ENCODE results near the gene CCDC186.

The CCDC186 gene

GRCh38 chr10:114103284-114103683 is 70.7 kb downstream of the CCDC186 start:
- no peak for DNase-seq

- no peak for DNase-seq
Measured at GRCh38 chr10:114102256-114102655, 71.7 kb downstream of the CCDC186 start.

DNA sequence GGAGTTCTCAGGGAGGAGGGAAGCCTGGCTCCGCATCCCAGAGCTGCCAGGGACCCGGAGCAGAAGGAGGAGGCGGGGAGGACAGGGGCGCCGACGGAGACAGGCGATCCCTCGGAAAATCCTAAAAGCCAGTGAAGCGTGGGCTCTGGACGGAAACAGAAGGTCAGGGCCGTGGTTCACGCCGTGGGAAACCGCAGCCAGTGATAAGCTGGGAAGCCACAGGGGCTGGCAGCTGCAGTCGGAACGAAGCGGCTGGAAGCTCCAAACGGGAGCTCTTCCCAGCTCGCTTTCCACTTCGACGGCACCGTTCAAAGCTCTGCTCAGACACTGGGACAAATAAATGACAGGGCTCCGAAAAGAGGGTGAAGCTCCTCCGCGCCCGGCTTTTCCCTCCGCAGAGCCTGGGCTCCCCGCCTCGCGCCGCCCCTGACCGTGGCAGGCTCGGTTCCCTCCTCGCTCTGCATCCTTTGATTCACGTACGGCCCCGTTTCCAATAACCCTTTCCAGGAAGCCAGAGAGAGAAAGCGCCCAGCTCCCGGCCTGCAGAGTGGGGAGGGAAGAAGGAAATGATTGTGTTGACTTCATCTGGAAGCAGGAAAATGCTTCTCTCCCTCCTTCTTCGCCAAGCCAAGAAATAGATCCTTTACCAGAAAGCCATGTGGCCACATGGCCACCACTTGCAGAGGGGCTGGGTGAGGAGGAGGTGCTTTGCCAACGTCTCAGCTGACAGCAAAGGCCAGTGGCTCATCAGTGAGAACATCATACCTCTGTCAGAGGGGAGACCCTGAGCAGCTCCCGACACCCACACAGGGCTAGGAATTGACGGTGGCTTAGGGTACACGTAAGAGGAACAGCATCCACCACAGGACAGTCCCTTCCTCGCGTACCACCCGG is 72.9 kb downstream of the CCDC186 start:
- DNase-seq = no peak

GRCh38 chr10:114096864-114097263 is 77.1 kb downstream of the CCDC186 start:
- DNase-seq = no peak

- no peak for DNase-seq
Measured at GRCh38 chr10:114095559-114096337, 78.3 kb downstream of the CCDC186 start.

DNA sequence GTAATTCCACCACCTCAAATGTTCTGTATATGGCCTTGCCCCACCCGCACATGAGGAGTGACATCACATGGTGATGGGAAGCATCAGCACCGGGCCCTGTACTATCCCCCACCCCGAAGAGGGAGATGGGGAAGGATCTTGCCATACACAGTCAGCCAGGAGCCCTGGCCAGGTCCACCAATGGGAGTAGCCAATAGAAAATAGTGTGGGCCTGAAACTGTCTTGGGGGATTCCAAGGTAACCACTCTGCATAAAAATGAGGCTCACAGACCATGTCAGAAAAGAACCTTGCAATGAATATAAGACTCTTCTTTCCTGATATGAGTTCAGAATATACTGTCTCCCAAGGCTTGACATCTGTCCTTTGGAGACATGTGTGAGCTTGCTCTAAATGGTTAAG is 79.2 kb downstream of the CCDC186 start:
- no peak for DNase-seq

GRCh38 chr10:114087655-114088054 is 86.3 kb downstream of the CCDC186 start:
- DNase-seq = no peak

DNA sequence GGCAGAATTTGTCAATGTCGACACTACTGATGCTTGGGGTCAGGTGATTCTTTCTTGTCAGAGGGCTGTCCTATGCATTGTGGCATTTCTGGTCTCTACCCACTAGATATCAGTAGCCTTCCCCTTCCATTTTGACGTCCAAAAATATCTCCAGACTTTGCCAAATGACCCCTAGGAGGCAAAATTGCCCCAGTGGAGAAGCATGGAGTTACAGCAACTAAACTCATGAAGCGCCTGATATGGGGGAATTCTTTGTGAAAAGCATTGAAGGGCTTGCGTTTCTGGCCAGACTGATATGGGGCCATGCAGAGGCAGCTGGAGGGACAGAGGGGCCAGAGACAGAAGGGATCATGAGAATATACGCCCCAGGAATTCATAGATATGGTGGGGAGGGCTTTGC is 86.7 kb downstream of the CCDC186 start:
- no peak for DNase-seq

DNA sequence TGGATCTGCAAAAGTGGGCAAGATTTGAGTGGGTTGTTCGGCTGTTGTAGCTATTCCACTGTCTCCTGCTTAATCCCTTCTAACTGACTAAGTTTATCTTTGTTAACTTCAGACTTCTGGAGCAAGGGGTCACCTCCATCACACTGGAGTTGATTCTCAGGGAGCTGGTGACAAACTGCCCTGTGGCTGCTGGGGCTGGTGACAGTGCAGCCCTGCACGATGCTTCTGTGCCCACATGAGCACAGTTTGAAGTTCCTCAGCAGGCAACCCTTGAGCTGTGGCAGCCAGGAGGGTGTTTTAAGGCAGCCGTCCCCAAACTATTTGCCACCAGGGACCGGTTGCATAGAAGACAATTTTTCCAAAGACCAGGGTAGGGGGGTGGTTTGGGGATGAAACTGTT is 89.8 kb downstream of the CCDC186 start:
- DNase-seq = no peak

GRCh38 chr10:114083040-114083439 is 91.0 kb downstream of the CCDC186 start:
- DNase-seq = no peak

GRCh38 chr10:114081911-114082583 is 92.0 kb downstream of the CCDC186 start:
- DNase-seq = no peak

GRCh38 chr10:114079421-114079820 is 94.6 kb downstream of the CCDC186 start:
- no peak for DNase-seq

DNA sequence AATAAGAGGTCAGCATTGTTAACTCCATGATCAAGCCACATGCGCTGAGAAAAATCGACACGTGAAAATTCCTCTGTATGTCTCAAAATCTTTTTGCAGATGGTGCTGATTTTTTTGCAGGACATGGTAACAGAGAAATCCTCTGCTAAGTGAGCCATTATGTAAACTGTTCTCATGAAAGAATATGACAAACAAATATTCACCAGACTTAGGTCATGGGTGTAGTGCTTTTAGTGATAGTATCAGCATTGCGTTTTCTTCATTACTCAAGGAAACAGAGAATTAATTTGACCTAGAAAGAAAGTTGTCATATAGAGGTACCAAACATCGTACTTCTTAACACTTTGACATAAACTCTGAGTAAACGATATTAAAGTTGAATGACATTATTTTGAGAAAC is 95.7 kb downstream of the CCDC186 start:
- no peak for DNase-seq

DNA sequence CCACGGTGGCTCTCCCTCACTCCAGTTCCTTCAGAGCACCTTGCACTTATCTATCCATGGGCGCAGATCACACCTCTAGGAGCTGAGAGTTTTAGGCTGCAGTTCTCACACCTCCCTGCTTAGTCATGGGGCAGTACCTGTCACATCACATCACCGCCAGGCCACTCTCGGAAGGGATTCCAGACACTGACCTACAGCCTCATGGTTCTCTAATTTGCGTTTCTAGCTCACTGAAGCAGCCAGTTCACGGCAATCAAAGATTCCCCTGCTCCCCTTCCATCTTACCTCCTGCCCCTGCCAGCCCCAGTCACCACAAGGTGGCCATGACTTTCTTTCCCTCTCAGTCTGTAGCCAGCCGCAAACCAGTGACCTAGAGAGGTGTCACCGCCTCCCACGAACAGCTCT is 96.2 kb downstream of the CCDC186 start:
- no peak for DNase-seq

DNA sequence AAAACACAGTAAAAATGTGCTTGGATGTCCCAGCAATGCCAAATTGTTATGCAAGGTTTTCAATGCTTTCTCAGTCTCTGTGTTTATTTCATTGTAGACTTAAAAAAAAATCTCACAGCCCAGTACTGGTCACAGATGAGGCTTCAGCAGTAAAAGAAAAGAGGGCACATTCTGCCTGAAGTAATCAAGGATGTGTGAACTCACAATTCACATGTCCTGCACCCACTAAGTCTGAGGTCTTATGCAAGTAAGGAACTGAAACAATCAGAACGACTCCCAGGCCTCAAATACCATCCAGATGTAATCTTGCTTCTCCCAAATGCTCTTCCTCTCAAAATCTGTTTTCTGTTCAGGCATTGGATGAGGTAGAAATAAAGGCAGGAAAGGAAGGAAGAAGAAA is 96.7 kb downstream of the CCDC186 start:
- DNase-seq = no peak

- DNase-seq = no peak
Measured at GRCh38 chr10:114075093-114075492, 98.9 kb downstream of the CCDC186 start.

GRCh38 chr10:114073395-114074186 is 100.4 kb downstream of the CCDC186 start:
- no peak for DNase-seq

DNA sequence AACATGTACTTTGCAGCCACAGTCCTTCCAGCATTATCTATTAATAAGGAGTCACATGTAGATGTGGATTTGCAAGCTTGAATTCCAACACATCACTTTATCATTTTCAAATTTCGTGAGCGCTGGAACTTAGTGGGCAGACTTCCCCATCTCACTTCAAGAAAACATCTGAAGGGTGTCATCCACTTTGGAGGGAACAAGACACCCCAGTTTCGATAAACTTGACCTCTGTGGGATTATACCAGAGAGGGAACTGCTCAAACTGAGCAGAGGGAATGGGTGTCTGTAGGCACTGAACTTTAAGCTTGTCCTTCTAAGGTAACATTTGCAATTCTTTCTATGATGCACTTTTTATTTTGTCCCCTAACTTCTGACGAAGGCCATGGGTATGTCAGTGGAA is 102.8 kb downstream of the CCDC186 start:
- no peak for DNase-seq
